A673 (cell line): ENCODE data around the gene NDUFS1. TPM values are rescaled to one million over a fixed set of nuclear protein-coding genes. Genes with fewer than 3 reads are reported as not detected.

Experiments
- BruUV-seq: library from RNA; stranded (reverse); fragments of 400-500 nt; replicated peaks from 2 replicates; lab custom pipeline; 2021; lab: Mats Ljungman, UMichigan
- CTCF ChIA-PET: fragments of 300-600 bp; sonication (Branson Sonifier 250); formaldehyde crosslinking; loops from one replicate; lab custom pipeline; 2022; ENCODE audit warnings: antibody characterized with exemption; lab: Charles Lee
- POLR2A ChIA-PET: fragments of 300-600 bp; sonication (Branson Sonifier 250); formaldehyde crosslinking; loops from one replicate; lab custom pipeline; 2022; ENCODE audit warnings: antibody characterized with exemption; ENCODE audit not compliant: low non-redundant PET; lab: Charles Lee
- DNase-seq: peaks from one replicate; pipeline ENCODE4 v3.0.0-alpha.2; 2015; ENCODE audit warnings: low spot score
- H3K27ac ChIP-seq: fragments of 200-600 bp; sonication (generic); 2 replicates; pipeline ENCODE4 v1.5.1; 2016; ENCODE audit warnings: mixed run types, low read depth, mild to moderate bottlenecking, mixed read lengths, antibody characterized with exemption, low read length; ENCODE audit not compliant: poor library complexity, severe bottlenecking
- H3K27me3 ChIP-seq: fragments of 200-600 bp; sonication (generic); replicated peaks from 2 replicates; pipeline ENCODE4 v1.6.1; 2017; ENCODE audit warnings: mixed run types, low read depth, mild to moderate bottlenecking, mixed read lengths, antibody characterized with exemption, low read length; ENCODE audit not compliant: insufficient read depth, poor library complexity
- H3K36me3 ChIP-seq: fragments of 200-600 bp; sonication (generic); 2 replicates; pipeline ENCODE4 v1.6.1; 2016; ENCODE audit warnings: mixed run types, mild to moderate bottlenecking, mixed read lengths, antibody characterized with exemption, low read length; ENCODE audit not compliant: insufficient read depth, poor library complexity, severe bottlenecking
- H3K4me1 ChIP-seq: fragments of 200-600 bp; sonication (generic); 2 replicates; pipeline ENCODE4 v1.6.1; 2017; ENCODE audit warnings: mixed run types, mild to moderate bottlenecking, mixed read lengths, antibody characterized with exemption, low read length; ENCODE audit not compliant: insufficient read depth, poor library complexity, severe bottlenecking
- H3K4me3 ChIP-seq: fragments of 200-600 bp; sonication (generic); 2 replicates; pipeline ENCODE4 v1.5.1; 2016; ENCODE audit warnings: low read depth, mixed run types, mild to moderate bottlenecking, mixed read lengths, low read length; ENCODE audit not compliant: poor library complexity, severe bottlenecking
- H3K9me3 ChIP-seq: fragments of 200-600 bp; sonication (generic); 2 replicates; pipeline ENCODE4 v1.6.1; 2016; ENCODE audit warnings: mixed run types, low read depth, mild to moderate bottlenecking, mixed read lengths, antibody characterized with exemption, low read length; ENCODE audit not compliant: poor library complexity, severe bottlenecking
- EZH2 ChIP-seq: fragments of 200-600 bp; sonication (generic); IDR thresholded peaks from 2 replicates; pipeline ENCODE4 v1.6.1; 2017; ENCODE audit warnings: borderline replicate concordance, low read depth, mild to moderate bottlenecking, mixed read lengths, antibody characterized with exemption, low read length; ENCODE audit not compliant: poor library complexity, severe bottlenecking
- intact Hi-C: fragments of 100-400 bp; cut with micrococcal nuclease; formaldehyde crosslinking; loops from one replicate; pipeline ENCODE4 v1.10.0; 2022; ENCODE audit not compliant: unreplicated experiment
- total RNA-seq: library from RNA; stranded (reverse); gene quantifications from 2 replicates; pipeline ENCODE4 v1.2.3, GENCODE V29; 2021
- TF ChIP-seq, protein P1 (sequence below): fragments of 300-800, 200-600 bp; sonication (generic); conservative IDR thresholded peaks from 2 replicates; pipeline ENCODE4 v1.5.1; 2017; ENCODE audit warnings: low read depth, mild to moderate bottlenecking, antibody characterized with exemption, low read length, moderate library complexity, mixed read lengths

The NDUFS1 gene
- total RNA-seq, 1 experiment from 2014 or later, result 134 TPM

DNA sequence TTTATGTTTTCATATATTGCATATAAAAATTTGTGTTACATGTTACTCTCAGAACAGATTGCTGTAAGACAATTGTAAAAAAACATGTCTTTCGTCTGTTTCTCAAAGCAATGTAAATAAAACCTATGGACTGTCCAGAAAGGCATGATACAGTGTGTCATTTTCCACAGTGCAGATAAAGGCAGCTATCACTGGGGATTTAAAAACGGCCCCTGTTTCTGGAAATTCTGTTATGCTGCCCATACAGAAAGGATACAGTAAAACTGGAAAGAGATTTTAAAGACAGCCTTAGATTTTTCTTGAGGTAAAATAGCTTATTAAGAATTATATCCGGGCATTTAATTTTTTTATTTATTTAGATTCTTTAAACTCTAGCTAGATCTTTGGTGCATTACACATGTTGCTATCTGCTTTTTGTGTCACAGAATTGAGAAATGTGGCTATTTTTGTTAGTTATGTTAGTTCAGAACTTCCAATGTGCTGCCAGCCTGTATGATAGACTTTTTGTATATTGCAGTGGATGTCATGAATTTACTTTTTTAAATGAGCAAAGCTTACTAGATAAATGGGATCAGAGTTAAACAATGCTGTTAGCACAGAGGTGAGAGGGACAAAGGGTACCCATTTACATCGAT, 72.4 kb downstream of the NDUFS1 start:
- ChIA-PET CTCF (interaction anchor here (0.6 to 1.5 kb wide), 2 partner anchors 10 to 13 kb away, joined by 3 to 6 read pairs; no protein-coding TSS in a partner anchor), POLR2A (interaction anchor here (0.5 to 0.6 kb wide), 2 partner anchors 22 to 76 kb away, joined by 4 to 10 read pairs; no protein-coding TSS in a partner anchor)
- Histone ChIP-seq H3K9me3 (no peaks in the 10 kb centered on the region), H3K36me3 (no peaks in the 10 kb centered on the region), H3K27me3 (no peaks in the 10 kb centered on the region), H3K4me3 (peak overlapping the region; percentile 65), H3K27ac (peak overlapping the region; percentile 99), H3K4me1 (peaks cover 17% of the 10 kb centered on the region)
- intact Hi-C loops, result no loop called here
- no TSS peak for BruUV-seq
- DNase-seq, result peak; percentile 23
- TF ChIP-seq, protein P1, sequence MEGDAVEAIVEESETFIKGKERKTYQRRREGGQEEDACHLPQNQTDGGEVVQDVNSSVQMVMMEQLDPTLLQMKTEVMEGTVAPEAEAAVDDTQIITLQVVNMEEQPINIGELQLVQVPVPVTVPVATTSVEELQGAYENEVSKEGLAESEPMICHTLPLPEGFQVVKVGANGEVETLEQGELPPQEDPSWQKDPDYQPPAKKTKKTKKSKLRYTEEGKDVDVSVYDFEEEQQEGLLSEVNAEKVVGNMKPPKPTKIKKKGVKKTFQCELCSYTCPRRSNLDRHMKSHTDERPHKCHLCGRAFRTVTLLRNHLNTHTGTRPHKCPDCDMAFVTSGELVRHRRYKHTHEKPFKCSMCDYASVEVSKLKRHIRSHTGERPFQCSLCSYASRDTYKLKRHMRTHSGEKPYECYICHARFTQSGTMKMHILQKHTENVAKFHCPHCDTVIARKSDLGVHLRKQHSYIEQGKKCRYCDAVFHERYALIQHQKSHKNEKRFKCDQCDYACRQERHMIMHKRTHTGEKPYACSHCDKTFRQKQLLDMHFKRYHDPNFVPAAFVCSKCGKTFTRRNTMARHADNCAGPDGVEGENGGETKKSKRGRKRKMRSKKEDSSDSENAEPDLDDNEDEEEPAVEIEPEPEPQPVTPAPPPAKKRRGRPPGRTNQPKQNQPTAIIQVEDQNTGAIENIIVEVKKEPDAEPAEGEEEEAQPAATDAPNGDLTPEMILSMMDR, result no peak
- TF ChIP-seq EZH2, result no peak

DNA sequence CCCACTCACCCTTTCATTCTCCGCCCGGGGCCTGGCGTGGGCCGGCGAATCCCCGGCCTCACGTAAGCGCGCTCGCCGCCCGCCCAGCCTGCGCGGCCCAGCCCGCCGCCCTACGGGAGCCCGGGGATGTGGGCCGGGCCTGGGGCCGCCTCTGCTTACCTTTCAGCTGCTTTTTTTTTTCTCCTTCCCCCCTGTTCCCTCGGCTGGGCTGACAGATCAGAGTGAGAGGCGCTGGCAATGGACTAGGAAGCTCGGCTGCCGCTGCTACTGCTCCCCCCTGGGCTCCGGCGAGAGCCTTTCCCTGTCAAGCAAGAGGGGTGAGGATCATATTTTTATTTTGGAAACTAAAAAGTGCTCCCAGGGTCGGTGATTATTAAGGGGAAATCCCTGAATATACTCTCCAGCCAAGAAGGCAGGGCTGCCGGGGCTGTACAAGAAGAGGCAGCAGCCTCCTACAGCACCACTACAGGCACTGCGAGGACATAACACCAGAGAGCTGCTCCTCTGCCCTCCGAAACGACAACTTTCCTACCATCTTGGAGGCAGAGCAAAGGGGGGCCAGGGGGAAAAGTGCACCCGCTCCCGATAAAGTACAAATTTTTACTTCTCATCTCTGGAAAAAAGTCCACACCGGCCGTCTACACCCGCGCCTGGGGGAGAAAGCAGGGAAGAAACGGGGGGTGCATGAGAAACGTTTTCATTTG, 73.3 kb downstream of the NDUFS1 start, which contains the start of gene INO80D:
Gene INO80D (minus strand): TSS at position 433 of the 704 bp plus-strand sequence. CDS start 23,158 bp downstream, outside the sequence.
- CTCF ChIA-PET, result interaction anchor here (0.6 to 1.5 kb wide), 2 partner anchors 11 to 12 kb away, joined by 3 to 6 read pairs; no protein-coding TSS in a partner anchor
- Histone ChIP-seq H3K27ac (peak within 1 kb of the TSS; percentile 99), H3K4me1 (peaks cover 17% of the 10 kb centered on the region), H3K27me3 (no peaks in the 10 kb centered on the region), H3K9me3 (no peaks in the 10 kb centered on the region), H3K4me3 (peak within 1 kb of the TSS; percentile 65), H3K36me3 (no peaks in the 10 kb centered on the region)
- TF ChIP-seq, protein P1, result peak; percentile 61
- TF ChIP-seq EZH2, result no peak
- intact Hi-C loops, result loop anchor here (2.0 kb wide), 1 partner anchor 73 kb away; the partner anchor contains the start of genes EEF1B2 and NDUFS1
- POLR2A ChIA-PET, result interaction anchor here (0.5 to 0.6 kb wide), 3 partner anchors 23 to 1959 kb away, joined by 3 to 10 read pairs (median 4); no protein-coding TSS in a partner anchor
- peak; percentile 90 for DNase-seq
- BruUV-seq, result TSS peak; percentile 62
